Measurements from ENCODE around the gene MPEG1.

MPEG1 gene

GRCh38 chr11:59218319-59218718 lies 5.6 kb upstream of the MPEG1 start:
- no peak for DNase-seq

DNA sequence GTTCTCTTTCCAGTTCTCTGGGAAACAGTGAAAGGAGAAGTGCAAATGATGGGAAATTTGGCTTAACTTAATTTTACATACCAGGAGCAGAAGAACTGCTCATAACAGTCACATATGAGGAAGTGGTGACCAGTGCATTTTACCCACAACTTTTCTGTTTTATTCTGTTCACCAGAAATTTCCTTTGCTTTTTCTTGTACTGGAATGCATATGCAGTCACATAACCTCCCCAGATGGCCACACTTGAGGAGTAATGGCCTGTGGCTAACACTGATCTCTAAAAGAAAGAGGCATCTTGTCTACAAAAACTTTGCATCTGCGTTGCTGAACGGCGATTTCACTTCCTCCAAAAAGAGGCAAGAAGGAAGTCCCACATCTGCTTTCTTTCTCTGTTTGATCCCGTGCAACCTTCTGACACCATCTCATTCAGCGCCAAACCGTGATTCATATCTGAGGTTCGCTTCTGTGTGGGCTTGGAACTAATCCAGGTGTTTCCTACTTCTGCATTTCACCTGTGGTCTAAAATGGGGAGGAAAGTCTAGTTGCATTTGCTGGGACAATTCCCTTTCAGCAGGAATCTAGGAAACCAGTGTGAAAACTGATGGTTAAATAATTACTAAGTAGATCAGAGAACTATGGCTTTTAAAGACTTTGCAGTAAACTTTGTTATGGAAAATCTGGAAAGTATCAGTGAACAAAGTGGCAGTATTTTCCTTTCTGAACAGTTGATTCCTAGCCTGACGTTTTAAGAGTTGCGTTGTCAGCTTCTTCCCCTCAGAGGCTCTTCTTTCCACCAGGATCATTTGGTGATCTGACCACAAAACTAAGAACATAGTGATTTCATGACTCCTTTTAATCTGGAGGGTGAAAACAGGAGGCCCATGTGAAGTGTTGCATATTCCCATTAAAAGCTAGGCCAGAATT lies 4.2 kb upstream of the MPEG1 start:
- peak; percentile 30 for DNase-seq

- DNase-seq = no peak
Observed at GRCh38 chr11:59214141-59214893, 1.6 kb upstream of the MPEG1 start.

DNA sequence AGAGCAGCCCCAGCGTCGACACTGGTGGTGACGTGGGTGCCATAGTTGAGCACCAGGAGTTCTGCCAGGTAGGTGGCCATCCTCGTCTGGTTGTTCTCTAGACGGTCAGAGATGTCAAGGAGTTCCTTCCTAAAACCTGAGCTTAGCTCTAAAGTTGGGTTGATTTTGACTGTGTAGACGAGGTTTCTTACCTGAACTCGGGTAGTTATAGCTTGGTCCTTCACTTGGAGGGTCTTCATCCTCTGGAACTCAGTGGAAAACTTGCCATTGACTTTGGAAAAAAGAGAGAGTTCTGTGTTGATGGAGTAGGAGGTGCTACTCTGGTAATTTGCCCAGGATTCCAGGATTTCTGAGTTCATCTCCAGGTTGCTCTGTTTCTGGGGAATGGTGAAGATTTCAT lies 505 bp downstream of the MPEG1 start:
- DNase-seq = no peak

DNA sequence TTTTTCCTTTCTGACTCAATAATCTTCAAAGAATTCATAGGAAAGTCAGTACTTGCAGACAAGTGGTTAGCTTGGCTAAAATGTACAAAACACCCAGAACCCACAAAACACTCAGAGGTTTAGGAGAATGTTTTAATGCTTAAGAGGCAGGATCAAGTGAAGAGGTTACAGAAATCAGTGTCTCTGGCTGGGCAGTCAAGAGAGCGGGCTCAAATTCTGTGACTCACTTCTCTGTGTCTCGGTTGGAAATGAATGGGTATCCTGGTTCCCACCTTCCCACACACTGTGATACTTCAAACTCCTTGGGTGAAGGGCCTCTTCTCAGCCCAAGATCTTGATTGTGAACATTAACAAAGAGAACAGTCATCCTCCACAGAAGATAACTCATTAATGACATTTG lies 3.8 kb downstream of the MPEG1 start:
- no peak for DNase-seq

GRCh38 chr11:59207988-59208451 lies 4.7 kb downstream of the MPEG1 start:
- DNase-seq = peak; percentile 46

DNA sequence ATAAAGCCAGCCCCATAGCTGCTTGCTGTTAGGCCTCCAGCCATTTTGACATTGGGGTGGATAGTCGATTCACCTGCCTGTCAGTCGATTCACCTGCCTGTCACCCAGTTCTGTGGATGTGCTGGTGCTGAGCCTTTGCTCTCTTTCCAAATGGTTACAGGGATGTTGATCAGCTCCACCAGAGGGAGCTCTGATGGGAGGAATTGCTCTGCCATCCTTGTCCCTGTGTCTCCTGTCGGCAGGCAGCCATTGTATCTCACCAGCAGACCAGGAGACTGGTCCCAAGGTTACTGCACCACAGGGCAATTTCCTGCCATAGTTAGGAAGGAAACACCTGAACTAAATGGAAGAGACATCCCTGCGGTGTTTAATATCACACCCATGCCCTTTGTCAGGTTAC lies 6.1 kb downstream of the MPEG1 start:
- DNase-seq = no peak

DNA sequence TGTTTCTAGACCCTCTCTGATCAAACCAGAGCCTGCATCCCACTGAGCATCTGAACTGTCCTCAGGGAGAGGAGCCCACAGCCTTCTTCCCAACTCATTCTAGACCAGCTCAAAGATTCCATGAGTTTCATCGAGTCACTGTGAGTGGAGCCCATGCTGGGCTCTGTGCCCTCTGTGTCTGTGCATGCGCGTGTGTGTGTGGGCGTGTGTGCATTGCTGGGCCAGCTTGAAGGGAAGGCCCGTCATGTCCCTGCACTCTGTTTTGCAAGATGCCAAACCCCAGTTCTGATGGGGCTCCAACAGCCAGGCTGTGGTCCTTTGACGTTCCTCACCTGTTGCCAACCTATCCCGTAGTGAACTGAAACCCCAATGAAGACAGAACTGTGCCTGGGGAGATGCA lies 7.1 kb downstream of the MPEG1 start:
- DNase-seq = no peak

DNA sequence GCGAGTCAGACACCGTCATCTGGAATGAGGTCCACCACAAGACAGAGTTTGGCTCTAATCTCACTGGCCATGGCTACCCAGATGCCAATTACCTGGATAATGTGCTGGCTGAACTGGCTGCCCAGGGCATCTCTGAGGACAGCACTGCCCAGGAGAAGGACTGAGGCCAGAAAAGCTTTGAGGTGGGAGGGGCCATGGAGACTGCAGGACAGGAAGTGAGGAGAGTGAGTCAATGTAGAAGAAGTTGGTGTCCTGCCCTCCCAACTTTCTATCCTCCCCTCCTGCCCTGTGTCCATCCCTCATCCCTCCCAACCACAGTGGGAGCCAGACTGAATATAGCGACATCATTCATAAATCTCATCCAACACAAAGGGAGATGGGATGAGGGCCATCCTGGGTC lies 8.0 kb downstream of the MPEG1 start:
- DNase-seq = no peak

DNA sequence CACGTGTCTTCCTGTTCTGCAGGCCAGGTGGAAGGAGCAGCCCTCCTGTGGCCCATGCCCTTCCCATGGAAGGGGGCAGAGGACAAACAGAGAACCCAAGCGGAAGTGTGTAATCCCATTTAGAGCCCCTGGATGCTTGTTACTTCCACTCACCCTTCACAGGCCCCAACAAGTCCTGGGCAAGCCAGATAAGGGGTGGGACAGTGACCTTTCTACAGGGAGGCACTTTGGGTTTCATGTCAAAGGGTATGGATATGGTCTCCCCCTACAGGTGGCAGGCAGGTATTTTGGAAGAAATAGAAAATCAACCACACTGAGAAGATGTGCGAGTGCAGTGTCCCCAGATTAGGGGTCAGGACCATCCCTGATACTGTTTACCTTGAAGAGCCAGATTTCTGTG lies 11.4 kb downstream of the MPEG1 start:
- DNase-seq = no peak

DNA sequence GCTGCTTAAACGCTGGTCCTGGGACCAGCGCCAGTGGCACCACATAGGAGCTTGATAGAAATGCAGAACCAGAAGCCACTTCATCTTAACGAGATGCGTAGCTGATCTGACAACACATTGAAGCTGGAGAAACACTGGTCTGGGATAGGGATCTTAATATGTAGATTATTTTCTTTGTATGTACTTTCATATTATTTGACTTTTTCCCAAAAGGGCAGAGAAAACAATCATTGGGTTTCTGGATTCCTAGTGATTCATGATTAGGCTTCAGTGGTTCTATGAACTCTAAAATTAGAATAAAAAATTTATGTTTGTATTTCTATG lies 12.3 kb downstream of the MPEG1 start:
- DNase-seq = no peak

- DNase-seq = peak; percentile 19
Observed at GRCh38 chr11:59199546-59200422, 12.9 kb downstream of the MPEG1 start.

GRCh38 chr11:59198726-59199125 lies 14.0 kb downstream of the MPEG1 start:
- DNase-seq = no peak

DNA sequence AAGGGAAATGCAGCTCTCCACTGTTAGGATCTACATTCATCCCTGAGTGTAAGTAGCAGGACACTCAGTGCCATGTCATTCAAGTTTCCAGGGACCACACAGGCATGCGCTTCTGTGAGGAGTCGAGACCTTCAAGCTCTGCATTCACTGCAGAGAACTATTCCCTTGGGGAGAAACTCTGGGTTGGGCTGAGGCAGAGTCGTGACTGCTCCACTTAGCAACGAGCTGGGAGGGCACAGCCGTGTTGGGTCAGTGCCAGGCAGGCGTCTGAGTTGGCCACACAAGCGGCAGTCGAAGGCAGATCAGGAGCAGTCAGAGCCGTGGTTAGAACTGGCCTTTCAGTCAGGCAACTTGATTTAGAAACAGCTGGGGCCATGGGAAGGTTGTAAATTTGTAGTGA lies 14.7 kb downstream of the MPEG1 start:
- DNase-seq = no peak

- DNase-seq = no peak
Observed at GRCh38 chr11:59196777-59197176, 15.9 kb downstream of the MPEG1 start.

DNA sequence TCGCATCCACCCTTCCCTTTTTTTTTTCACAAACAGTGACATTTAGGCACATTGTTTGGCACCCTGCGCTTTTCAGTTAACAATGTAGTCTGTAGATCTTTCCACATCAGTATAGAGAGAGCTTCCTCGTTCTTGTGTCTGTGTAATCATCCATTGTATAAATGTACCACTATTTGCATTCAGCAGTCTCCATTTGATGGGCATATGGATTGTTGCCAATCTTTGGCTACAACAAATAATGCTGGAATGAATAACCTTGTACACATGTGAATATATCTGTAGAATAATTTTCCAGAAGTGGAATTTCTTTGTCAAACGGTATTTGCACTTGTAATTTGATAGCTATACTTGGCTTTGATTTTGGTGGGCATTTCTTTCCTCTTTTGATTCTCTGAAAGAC lies 17.1 kb downstream of the MPEG1 start:
- no peak for DNase-seq

GRCh38 chr11:59193587-59194130 lies 19.1 kb downstream of the MPEG1 start:
- no peak for DNase-seq

DNA sequence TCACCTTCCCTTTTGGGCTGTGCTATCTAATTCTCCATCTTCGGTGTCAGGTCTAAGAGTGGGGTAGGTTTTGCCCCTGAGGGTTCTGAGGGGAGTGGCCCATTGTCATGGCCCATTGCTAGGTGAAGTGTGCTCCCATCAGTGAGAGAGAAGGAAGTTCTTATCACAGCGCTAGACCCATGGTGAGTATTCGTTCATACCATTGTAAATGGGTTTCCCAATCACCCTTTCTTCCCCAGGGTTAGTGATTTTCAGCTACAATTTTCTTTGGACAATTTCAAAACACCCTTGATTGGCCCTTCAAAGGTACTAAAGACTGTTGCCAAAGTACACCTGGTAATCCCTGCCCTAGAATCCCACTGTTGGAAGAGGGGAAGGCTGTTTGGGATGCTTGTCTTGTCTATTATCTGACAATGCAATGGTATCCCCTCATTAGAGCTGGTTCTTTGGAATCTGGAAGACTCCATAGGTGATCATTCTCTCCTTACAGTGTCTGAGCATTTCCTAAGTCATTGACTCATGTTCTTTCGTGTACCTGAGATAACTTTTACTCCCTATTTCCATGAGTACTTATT lies 20.2 kb downstream of the MPEG1 start:
- no peak for DNase-seq

DNA sequence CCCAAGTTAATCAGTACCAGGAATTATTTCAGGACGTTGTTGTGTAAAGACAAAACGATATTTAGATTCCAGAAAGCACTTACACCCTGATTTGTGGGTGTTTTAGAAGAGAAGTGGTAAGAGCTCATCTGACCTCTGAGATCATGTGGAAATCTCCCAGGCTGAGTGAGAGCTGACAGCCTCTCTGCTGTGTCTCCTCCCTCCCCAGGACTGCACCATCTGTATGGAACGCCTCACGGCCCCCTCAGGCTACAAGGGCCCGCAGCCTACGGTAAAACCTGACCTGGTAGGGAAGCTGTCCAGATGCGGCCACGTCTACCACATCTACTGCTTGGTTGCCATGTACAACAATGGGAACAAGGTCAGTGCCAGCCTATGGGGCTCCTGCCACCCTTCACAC lies 20.8 kb downstream of the MPEG1 start:
- no peak for DNase-seq

- no peak for DNase-seq
Observed at GRCh38 chr11:59191095-59191494, 21.6 kb downstream of the MPEG1 start.

GRCh38 chr11:59189986-59190385 lies 22.7 kb downstream of the MPEG1 start:
- no peak for DNase-seq

DNA sequence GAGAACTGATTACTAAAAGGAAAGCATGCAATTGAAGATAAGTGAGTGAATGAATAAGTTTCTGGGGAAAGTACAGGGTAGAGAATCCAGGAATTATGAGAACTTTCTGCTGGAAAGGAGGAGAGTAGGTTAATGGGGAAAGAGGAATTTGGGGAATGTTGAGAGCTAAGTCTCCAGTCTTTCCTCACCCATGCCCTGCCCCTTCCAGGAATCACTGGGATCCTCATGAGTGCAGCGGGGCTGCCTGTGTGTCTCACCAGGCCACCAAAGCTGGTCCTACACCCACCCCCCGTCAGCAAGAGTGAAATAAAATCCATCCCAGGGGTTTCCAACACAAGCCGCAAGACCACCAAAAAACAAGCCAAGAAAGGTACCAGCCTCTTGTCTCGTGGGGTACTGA lies 23.8 kb downstream of the MPEG1 start:
- DNase-seq = no peak

DNA sequence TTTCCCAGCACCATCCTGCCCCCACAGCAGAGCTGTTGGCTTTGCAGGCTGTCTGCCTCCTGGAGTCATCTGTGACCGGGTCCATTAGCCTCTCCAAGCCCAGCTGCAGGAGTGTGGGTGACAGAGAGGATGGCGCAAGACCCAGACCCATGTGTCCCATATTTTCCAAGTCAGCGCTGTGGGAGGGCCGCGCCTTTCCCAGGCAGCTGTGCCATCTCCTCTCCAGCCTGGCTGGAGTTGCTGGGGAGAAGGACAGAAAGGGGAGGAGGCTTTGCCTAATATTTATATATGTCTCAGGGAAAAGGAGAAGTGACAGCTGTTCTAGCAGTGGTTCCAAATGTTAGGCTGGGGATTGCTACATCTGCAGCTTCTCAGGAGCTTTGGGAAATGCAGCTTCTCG lies 25.1 kb downstream of the MPEG1 start:
- DNase-seq = no peak

Measured in CD4-positive, alpha-beta T cell treated with Interleukin-4 for 4 hours (primary cell).